NCI-H510A treated with DMSO at 0.1 percent for 48 hours (cell line): ENCODE measurements around the gene CEBPA.

Experiments used
- DNase-seq: peaks from one replicate; lab custom pipeline; 2025; lab: John Stamatoyannopoulos, UW

The CEBPA gene

GRCh38 chr19:33270769-33271168, 31.6 kb downstream of the CEBPA start:
- DNase-seq, result no peak

GRCh38 chr19:33269016-33269415, 33.3 kb downstream of the CEBPA start:
- no peak for DNase-seq

GRCh38 chr19:33268162-33268991, 34.0 kb downstream of the CEBPA start:
- no peak for DNase-seq

GRCh38 chr19:33267706-33268105, 34.6 kb downstream of the CEBPA start:
- no peak for DNase-seq

GRCh38 chr19:33266974-33267484, 35.3 kb downstream of the CEBPA start:
- DNase-seq, result no peak

GRCh38 chr19:33264881-33265445, 37.4 kb downstream of the CEBPA start:
- no peak for DNase-seq

- DNase-seq, result no peak
Observed at GRCh38 chr19:33263325-33264023, 38.9 kb downstream of the CEBPA start.

GRCh38 chr19:33261511-33262189, 40.7 kb downstream of the CEBPA start:
- DNase-seq, result no peak

GRCh38 chr19:33260628-33261418, 41.5 kb downstream of the CEBPA start:
- DNase-seq, result no peak

GRCh38 chr19:33259539-33259938, 42.8 kb downstream of the CEBPA start:
- no peak for DNase-seq

- DNase-seq, result no peak
Observed at GRCh38 chr19:33257828-33258227, 44.5 kb downstream of the CEBPA start.

GRCh38 chr19:33256261-33256660, 46.1 kb downstream of the CEBPA start:
- DNase-seq, result no peak

GRCh38 chr19:33255781-33256180, 46.6 kb downstream of the CEBPA start:
- DNase-seq, result no peak

GRCh38 chr19:33254245-33254824, 48.0 kb downstream of the CEBPA start:
- no peak for DNase-seq

GRCh38 chr19:33252971-33253370, 49.4 kb downstream of the CEBPA start:
- no peak for DNase-seq

GRCh38 chr19:33252418-33252962, 49.8 kb downstream of the CEBPA start:
- no peak for DNase-seq

- DNase-seq, result no peak
Observed at GRCh38 chr19:33251526-33252090, 50.7 kb downstream of the CEBPA start.

- no peak for DNase-seq
Observed at GRCh38 chr19:33251076-33251475, 51.3 kb downstream of the CEBPA start.

- no peak for DNase-seq
Observed at GRCh38 chr19:33250500-33250899, 51.8 kb downstream of the CEBPA start.
